Inflammatory macrophage (primary cell): ENCODE measurements around the gene TBC1D21.

ENCODE experiments used
- DNase-seq, 2 donors: peaks; one replicate each; pipeline ENCODE4 v3.0.0-alpha.2; 2020 to 2022

Gene TBC1D21

DNA sequence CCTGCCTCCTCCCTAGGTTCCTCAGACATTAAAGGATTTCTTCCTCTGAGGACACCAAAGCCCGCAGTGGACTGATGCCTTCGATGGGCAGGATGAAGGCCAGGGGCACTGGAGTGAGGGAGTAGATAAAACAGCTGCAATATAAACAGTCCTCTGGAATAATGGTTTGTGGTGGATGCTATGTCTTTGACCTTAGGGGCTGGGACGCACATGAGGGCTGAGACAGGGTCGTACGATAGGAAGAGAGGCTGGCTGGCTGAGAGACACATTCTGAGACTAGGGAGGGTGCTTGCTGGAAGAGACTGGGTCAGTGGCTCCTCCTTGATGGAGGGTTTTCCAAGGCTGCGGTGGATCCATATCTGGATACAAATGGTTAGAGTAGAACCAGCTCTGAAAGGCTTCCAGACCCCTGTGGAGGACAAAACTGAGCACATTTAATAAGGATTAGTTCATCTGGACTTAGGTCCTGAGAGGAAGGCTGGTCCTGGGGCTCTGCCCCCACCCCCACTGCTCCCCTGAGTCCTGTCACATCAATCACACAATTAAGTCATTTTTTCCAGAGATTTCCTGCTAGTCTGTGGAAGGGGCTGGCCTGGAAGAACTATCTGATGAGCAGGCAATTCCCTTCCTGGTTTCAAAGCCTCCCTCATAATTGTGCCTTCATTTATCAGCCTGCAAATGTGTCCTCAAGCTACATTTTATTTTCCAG is 15.8 kb downstream of the TBC1D21 start:
- no peak for DNase-seq

DNA sequence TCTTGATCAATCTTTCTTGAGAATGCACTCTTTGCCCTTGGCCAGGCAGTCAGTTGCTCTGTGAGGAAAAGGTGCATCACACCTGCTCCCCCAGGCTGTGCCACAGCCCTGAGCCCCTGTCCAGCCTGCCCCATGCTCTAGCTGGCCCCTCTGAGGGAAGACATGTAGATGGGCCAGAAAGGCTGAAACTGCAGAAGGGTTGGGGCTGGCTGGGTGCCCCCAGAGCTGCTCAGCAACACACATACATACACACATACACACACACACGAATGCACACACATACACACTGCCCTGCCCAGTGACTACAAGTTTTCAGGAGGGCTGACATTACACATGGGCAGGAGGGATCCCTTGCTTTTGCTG is 16.4 kb downstream of the TBC1D21 start:
- no peak for DNase-seq

DNA sequence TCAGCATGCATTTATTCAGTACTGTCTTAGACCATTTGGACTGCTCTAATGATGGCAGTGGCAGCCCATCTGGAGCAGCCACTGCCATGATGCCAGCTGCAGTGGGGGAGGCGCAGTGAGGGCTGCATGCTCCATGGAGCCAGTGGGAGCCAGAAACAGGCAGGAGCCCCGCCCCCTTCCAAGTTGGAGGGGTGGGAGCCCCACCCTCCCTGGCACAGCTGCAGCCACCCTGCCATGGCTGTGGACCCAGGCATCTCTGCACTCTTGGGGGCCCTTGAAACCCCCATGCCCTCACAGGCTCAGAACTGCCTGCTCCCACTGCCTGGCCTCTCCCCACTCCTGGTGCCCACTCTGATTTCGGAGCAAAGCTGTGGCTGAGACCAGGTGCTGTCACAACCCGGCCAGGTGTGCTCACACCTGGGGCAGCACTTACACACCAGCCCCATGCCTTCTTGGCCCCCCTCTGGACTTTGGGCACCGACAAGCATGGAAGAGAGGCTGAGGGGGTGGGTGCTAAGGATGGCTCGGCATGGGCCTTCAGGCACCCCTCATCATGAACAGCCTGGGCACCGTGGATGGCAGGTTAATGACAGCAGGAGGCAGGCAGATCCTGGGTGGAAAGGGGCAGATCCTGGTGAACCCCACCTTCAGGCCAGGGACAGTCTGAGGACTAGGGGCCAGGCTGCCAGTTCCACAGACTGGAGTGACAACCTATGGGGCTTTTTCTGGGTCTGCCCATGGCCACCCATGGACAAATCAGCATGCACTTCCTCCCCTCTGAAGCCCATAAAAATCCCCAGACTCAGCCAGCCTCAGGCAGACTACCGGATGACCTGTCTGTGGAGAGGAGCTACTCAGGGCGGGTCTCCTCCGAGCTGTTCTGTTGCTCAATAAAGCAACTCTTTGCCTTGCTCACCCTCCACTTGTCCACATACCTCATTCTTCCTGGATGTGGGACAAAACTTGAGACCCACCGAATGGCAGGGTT is 18.3 kb downstream of the TBC1D21 start:
- DNase-seq, result no peak

DNA sequence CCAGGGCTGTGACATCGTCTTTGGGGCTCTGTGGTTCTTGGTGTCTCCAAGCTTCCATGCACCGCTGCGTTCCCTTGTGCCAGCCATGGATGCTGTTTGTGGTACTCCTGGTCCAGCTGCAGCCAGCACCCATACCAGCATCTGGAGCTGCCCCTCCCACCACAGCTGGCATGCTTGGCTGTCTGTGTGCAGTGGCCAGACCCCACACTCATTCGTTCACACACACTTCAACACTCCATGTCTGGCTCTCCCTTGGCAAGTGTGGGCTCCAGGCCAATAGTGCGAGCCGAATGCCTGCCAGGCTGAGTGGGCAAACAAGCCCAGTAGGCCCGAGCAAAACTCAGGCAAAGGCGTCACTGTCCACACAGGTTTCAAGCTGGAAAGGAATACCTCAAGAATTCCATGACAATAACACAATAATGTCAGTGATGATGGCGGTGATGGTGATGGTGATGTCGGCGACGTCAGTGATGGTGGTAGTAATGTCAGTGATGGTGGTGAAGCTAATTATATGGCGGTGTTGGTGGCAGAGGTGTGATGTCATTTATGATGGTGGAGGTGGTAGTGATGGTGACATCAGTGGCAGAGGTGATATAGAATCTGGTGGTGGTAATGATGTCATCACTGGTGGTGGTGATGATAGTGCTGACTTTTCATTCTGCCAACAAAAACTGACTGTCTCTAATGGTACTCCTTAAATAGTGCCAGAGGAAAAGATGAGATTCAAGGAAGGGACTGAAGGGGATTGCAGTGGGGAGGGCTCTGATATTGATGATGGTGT is 19.3 kb downstream of the TBC1D21 start:
- DNase-seq, result no peak

DNA sequence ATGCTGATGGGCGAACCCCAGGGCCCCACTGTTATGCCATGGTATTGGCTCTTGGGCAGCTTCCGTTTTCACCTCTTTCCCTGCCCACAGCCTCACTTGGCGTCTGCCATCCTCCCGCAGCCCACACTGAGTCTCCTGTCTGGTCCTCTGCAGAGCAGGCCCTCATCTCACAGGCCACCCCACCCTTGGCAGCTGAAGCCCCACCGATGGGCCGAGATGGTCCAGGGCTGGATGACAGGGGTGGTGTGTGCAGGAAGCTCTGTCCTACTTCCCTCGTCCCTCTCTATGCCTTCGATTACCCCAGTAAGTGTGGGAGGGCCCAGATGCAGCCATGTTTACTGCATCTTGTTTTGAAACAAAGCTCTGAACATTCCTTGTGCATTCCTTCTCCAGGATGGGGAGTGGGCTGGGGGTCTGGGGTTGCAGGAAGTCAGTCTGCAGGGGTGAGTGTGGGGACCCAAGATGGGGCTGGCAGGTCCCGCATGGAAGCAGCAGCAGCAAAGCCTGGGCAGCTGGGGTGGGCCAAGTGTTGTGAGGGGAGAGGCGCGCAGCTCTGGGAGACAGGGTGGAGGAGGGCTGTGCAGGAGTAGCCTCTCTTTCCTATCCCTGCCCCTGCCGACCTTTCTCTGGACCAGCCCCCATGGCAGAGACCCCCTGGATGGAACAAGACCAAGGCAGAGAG is 20.9 kb downstream of the TBC1D21 start:
- DNase-seq, result no peak

DNA sequence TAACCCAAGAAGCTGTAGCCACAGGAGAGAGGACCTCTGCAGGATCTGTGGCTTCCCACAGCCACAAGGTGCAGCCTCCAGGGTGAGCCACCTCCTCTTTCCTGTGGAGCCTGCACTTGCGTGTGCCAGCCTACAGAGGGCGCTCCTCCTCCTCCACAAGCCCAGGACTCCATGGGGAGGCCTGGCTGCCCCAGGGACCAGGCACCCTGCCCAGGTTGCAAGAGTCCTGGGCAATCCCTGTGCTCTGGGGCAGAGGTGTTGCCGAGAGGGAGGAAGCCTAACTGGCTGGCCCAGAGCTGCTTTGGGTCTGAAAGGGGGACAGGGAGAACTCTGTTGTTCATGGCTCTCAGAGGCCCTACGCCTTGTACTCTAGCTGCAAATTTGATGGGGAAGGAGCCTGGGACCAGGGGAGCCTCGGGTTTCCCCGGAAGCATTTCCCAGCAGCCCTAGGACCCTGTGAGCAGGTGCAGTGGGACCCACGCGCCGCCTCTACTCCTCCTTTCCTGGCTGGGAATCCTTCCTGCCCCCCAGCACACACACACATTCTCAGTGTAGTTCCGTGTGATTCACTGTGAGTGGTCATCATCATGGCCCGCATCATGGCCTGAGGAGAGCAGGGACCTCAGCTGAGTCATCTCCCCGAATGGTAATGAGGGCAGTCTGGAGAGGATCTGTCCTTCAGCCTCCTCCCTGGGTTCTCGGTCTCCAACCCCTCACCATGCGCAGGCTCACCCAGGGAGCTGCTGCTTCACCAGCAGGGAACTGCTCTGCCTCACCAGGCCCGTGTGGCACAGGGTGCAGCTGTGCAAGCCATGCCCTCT is 24.3 kb downstream of the TBC1D21 start:
- DNase-seq, result peak; percentile 61 to 70

DNA sequence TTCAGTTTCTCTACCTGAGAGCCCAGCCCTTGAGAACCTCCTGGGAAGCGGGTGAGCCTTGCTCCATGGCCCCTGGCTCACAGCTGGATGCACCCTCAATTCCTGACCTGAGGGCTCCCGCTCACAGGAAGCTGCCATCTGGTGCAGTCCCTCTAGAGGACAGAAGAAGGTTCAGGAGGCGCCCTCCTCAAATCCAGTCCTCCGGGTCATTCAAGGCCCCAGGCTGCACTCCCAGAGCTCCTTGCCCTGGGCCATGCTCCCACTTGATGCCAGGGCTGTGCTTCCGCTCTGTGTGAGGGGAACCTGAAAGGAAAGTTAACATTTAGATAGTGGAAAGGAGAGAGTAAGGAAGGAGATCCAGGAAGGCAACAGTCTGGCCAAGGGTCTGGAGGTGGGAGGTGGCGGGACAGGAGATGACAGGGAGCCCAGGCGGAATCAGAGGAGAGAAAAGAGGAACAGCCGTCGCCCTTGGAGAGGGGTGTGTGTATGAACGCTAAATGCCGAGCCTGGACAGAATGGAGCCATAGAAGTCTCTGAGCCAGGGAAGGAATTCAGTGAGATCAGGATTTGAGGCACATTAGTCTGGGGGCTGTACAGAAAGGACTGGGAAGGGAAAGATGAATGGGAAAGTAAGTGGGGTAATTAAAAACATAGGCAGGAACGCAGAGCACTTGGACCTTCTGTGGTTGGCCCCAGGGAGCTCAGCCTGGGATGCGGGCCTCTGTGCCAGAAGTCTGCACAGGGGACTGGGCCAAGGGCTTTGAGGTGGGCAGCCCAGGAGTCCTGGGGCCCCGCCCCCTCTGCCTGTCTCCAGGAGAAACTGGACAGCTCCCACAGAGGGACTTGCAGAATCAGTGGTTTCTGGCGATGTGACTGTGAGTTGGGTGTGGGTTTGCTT is 26.1 kb downstream of the TBC1D21 start:
- no peak for DNase-seq

DNA sequence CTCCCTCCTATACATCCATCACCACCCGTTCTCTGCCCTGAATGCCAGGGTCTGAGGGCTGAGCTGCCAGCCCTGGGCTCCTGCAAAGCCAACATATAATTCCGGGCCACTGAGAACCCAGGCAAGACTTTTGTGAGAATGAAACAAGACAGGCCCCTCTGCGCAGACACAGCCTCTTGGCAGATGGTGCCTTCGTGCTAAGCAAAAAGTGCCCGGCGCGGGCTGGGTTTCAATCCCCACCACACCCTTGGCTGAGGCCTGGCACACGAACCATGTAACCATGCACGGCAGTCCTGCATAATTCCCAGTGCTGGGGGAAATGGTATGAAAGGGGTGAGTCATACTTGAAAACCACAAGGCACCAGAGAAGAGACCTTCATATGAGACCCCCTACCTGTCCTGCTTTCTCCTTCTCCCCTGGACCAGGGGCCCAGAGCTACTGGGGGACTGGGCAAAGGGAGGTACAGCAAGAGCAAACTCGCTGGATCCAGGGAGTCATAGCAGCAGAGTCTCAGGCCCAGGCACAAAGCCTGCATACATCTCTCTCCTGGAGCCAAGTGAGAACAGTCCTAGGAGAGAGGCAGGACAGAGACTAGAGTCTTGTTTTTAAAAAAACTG is 26.8 kb downstream of the TBC1D21 start:
- no peak for DNase-seq

DNA sequence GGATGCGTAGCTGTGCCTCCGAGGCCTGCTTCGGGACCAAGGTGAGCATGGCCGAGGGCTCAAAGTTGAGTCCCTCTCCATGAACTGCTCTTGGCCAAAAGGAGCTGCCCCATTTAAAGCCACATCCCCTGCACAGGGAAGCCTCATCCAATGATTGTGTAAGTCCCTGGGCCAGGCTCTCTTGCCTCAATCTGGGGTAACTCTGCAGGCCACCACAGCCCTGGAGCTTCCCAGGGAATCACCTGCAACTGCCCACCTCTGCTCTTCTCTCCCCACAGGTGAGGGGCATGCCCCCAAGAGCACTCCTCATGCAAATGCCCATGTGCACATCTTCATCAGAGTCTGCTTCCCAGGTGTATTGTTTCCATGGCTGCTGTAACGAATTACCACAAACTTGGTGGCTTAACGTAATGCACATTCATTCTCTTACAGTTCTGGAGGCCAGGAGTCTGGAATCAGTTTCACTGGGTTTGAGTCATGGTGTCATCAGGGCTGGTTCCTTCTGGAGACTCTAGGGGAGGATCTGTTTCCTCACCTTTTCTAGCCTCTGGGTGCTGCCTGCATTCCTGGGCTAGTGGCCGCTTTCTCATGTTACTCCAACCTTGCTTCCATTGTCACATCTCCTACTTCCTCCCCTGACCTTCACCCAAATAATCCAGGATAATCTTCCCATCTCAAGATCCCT is 27.9 kb downstream of the TBC1D21 start:
- no peak for DNase-seq

DNA sequence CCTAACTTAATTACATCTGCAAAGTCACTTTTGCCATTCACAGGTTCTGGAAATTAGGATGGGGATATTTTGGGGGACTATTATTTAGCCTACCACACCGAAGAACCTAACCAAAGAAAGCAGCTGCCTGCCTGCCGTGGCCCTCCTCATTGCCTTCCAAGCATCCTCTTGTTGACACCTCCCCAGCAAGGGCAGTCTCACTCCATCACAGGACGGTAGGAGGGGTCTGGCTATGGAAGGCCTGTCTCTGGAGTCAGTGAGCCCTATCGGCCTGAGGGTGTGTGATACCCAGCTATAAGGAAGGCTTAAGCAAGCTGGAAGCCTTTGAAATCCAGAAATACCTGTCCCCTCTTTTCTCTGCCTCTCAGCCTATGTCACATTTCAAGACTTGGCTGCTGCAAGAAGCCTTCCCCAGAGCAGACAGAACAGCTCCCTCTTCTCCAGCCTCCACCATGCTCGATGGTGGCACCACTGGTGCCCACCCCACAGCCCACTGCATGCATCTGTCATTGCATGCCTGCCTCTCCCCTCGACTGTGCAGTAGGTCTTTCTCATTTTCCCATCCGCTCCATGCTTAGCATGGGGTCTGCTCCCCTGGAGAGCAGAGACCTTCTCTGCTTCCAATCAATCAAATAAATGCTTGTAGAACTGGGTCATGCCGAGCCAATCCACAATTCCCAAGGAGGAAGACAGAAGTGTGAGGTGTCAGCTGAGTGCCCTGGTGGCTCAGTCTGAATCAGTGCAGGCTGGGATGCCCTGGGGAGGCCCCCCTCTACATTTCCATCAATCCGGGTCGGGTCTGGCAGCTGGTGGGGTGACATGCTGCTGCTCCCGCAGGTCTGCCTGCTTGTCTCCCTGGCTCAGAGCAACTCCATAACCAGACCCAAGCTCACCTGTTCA is 29.0 kb downstream of the TBC1D21 start:
- no peak for DNase-seq

DNA sequence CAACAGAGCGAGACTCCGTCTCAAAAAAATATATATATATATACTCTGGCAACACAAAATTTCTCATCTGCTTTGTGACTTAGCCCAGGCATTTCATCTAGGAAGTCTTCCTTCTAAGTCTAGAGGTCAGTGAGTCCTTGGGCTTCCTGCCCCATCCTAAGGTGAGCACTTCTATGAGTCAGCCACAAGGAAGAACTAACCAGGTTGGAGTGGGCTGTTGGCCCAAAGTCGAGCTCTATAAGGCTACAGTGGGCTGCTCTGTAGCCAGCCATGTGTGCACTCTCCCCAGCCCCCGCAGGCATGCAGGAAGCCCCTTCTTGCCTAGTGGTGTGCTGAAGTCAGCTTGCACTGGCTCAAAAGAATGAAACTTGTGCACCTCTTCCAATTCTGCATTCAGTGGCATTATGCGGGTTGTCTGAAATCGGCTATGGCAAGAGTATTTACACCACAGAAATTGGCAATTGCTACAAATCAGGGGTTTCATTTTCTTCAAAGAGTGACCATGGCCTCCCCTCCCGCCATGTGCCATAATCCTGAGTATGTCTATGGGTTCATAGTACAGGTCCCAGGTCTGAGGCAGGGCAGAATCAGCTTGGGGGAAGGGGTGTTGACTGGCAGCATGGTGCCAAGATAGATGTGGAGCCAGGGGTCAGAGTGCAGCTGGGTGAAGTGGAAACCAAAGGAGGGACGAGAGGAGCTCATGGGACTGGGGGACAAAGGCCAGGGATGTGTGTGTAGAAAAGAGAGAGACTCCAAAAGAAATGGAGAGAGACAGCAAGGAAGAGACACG is 30.9 kb downstream of the TBC1D21 start:
- DNase-seq, result no peak

DNA sequence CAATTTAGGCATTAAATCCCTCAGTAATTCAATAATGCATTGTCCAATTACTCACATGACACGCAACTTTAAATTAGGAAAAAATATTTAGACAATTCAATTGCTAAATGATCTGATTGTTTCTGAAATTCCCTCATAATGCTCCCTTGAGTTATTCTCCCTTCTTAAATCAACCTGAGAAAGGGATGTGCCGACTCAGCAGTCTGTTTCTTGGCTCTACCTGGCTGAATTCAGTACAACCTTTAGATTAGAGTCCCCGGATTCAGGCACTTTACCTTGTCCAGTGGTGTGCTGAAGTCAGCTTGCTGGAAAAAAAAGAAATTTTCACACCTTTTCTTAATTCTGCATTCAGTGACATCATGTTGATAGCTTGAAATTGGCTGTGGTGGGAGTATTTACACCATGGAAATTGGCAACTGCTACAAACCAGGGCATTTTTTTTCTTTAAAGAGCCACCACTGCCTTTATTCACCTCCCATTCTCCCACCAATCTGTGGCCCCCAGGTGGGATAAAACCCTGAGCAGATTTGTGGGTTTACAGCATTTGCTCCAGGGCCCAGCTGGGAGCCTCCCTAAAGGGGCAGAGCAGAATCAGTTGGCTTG is 32.0 kb downstream of the TBC1D21 start:
- no peak for DNase-seq

DNA sequence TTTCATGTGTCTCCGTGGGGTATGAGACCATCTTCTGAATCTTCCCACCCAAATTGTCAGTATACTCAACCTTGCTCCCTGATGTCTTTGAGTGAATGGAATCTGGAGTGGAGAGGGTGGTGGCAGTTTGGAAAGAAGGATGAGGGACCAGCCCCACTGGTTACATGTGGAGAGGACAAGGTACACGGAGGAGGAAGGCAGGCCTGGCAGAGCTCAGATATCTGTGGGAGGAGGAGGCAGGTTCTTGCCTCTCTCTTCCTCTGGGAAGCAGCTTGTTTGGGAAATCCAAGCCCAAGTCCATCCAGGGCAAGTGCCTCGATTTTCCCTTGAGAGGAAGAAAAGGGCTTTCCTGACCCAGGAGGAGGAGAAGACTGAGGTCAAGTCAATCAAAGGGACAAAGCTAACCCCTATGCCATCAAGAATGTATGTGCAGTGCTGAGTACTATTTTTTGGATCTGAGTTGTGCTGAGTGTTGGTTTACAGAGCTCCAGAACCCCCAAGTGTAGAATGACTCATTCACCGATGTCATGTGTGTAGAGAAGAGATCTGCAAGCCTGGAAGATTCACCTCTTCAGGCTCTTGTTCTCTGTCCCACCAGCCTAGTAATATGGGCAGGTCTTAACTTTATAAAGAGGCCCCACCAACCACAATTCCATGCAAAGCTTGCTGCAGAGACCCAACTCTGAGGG is 33.1 kb downstream of the TBC1D21 start:
- no peak for DNase-seq

DNA sequence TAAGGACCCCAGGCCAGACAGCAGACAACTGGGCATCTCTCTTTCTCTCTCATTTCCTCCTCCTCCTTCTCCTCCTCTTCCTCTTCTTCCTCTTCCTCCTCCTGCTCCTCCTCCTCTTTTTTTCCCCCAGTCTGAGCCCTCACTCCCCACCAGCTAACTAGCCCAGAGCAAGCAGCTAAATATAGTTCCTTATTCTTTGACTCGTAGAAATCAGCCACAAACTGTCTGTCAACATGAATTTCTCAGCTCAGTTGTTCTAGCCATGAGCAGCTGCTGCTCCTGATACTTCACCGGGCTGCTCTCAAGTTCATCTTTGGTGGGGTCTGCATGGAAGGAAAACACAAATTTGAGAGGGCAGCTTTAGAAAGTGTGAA is 33.7 kb downstream of the TBC1D21 start:
- DNase-seq, result peak in 1 of 2 donors; percentile 29

DNA sequence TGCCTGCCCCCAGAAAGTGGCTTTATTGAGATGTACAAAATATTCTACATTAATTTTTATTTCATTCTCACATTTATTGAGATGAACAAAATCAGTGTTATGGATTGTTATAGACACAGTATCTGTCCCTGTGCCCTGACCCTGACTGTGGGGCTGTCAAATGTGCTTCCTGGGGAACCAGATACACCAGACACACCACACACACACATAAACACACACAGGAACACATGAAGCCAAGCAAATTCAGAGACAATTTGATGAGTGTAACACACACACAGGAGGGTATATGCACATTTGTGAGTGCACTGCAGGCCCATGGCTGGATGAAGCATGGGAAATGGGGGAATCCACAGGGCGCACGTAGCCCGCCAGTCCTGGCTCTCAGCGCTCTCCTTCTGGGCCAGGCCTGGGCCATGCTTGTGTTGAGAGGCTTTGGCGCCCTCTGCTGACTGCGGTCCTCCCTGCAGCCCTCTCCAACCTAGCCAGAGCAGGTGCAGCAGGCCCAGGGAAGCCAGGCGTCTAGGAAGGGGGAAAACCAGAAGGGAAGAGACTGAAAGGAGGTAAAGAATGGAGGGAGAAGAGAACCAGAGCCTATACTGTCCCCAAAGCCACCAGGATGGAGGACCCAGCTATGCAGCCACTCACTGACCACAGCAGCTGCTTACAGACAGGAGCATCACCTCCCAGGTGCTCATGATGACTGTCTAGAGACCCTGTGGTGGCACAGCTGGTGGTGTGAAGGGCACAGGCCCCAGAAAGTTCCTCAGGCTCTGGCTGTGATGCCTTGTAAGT is 34.9 kb downstream of the TBC1D21 start:
- peak; percentile 66 to 76 for DNase-seq

DNA sequence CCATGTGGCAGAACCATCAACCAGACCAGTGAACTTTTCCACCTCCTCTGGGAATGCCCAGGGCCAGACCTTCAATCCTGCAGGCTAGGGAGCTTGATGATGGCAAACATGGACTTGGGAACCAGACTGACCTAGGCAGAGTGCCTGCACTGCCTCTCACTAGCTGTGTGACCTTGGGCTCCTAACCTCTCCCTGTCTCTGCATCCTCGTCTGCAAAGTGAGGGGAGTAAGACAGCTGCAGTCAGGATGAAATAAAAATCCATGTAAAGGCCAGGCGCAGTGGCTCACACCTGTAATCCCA is 35.4 kb downstream of the TBC1D21 start:
- no peak for DNase-seq
